PC-9 (cell line): ENCODE measurements around the gene ZNF385A. TPM values are rescaled to one million over a fixed set of nuclear protein-coding genes. Genes with fewer than 3 reads are reported as not detected.
"Not testable (repeated sequence)": the region's sequence is repeated elsewhere in the genome, so short reads cannot be mapped to it uniquely, and the experiment has no call there.

ENCODE experiments used
- BruUV-seq: library from RNA; stranded (reverse); fragments of 400-500 nt; replicated peaks from 2 replicates; lab custom pipeline; 2021; lab: Mats Ljungman, UMichigan
- CTCF ChIA-PET: fragments of 300-600 bp; sonication (Branson Sonifier 250); formaldehyde crosslinking; loops from one replicate; lab custom pipeline; 2022; ENCODE audit warnings: antibody characterized with exemption; lab: Charles Lee
- POLR2A ChIA-PET: fragments of 300-600 bp; sonication (Branson Sonifier 250); formaldehyde crosslinking; loops from one replicate; lab custom pipeline; 2022; ENCODE audit warnings: antibody characterized with exemption; ENCODE audit not compliant: unreplicated experiment; lab: Charles Lee
- DNase-seq, 2 experiments: peaks; one replicate each; pipeline versions ENCODE4 v3.0.0 to v3.0.0-alpha.2; 2015 to 2022; ENCODE audit warnings: mixed read lengths in 1 of 2
- H2AFZ ChIP-seq: fragments of 200-600 bp; sonication (generic); 2 replicates; pipeline ENCODE4 v1.8.1; 2017; ENCODE audit warnings: antibody characterized with exemption
- H3F3A ChIP-seq: fragments of 200-600 bp; sonication (generic); 2 replicates; pipeline ENCODE4 v1.8.1; 2017; ENCODE audit warnings: antibody characterized with exemption, mild to moderate bottlenecking, low read depth; ENCODE audit not compliant: insufficient read depth
- H3K27ac ChIP-seq: fragments of 200-600 bp; sonication (generic); 2 replicates; pipeline ENCODE4 v1.6.1; 2016; ENCODE audit warnings: mixed run types
- H3K27me3 ChIP-seq: fragments of 200-600 bp; sonication (generic); 2 replicates; pipeline ENCODE4 v1.6.1; 2016; ENCODE audit warnings: low read depth, mixed run types; ENCODE audit not compliant: insufficient read depth
- H3K36me3 ChIP-seq: fragments of 200-600 bp; sonication (generic); 2 replicates; pipeline ENCODE4 v1.6.1; 2016; ENCODE audit warnings: low read depth, mixed run types
- H3K4me1 ChIP-seq: fragments of 200-600 bp; sonication (generic); replicated peaks from 2 replicates; pipeline ENCODE4 v1.6.1; 2016; ENCODE audit warnings: mixed run types; ENCODE audit not compliant: insufficient read depth
- H3K4me2 ChIP-seq: fragments of 200-600 bp; sonication (generic); 2 replicates; pipeline ENCODE4 v1.6.1; 2017; ENCODE audit warnings: mixed run types
- H3K4me3 ChIP-seq: fragments of 200-600 bp; sonication (generic); 2 replicates; pipeline ENCODE4 v1.6.1; 2016; ENCODE audit warnings: mixed run types
- H3K79me2 ChIP-seq: fragments of 200-600 bp; sonication (generic); 2 replicates; pipeline ENCODE4 v1.6.1; 2017; ENCODE audit warnings: low read depth, mixed run types
- H3K9me2 ChIP-seq: fragments of 200-600 bp; sonication (generic); 2 replicates; pipeline ENCODE4 v1.8.1; 2017; ENCODE audit warnings: mild to moderate bottlenecking; ENCODE audit not compliant: insufficient read depth
- H3K9me3 ChIP-seq: fragments of 200-600 bp; sonication (generic); 2 replicates; pipeline ENCODE4 v1.8.1; 2016; ENCODE audit warnings: low read depth; ENCODE audit not compliant: insufficient read depth
- H4K20me1 ChIP-seq: fragments of 200-600 bp; sonication (generic); 2 replicates; pipeline ENCODE4 v1.8.1; 2017; ENCODE audit not compliant: insufficient read depth
- CTCF ChIP-seq: fragments of 200-600 bp; sonication (generic); conservative IDR thresholded peaks from 2 replicates; pipeline ENCODE4 v1.6.1; 2017; ENCODE audit warnings: mixed run types, antibody characterized with exemption, mild to moderate bottlenecking, moderate library complexity
- EZH2 ChIP-seq: fragments of 200-600 bp; sonication (generic); IDR thresholded peaks from 2 replicates; pipeline ENCODE4 v1.8.0; 2017; ENCODE audit warnings: antibody characterized with exemption, low read depth
- intact Hi-C: fragments of 100-400 bp; cut with micrococcal nuclease; formaldehyde crosslinking; loops from one replicate; pipeline ENCODE4 v1.10.0; 2022; ENCODE audit not compliant: unreplicated experiment
- total RNA-seq: library from RNA; stranded (reverse); gene quantifications from 2 replicates; pipeline ENCODE4 v1.2.3, GENCODE V29; 2021

The ZNF385A gene
- total RNA-seq, 1 experiment from 2014 or later, result 17.2 TPM

- intact Hi-C loops, result no loop called here
- Histone ChIP-seq H3K36me3 (peaks cover 14% of the 10 kb centered on the region), H3K27me3 (no peaks in the 10 kb centered on the region), H3K9me3 (no peaks in the 10 kb centered on the region), H3K4me3 (no peak overlapping the region), H3K27ac (no peak overlapping the region), H3K4me2 (no peak overlapping the region), H3K79me2 (no peaks in the 10 kb centered on the region), H4K20me1 (no peaks in the 10 kb centered on the region), H3K4me1 (peaks cover 8% of the 10 kb centered on the region), H3K9me2 (no peaks in the 10 kb centered on the region), H3F3A (peaks cover 42% of the 10 kb centered on the region; the same call in 1 of the 2 replicates), H2AFZ (no peak overlapping the region)
- ChIA-PET POLR2A (no interaction called here), CTCF (no interaction called here)
- no peak for DNase-seq
- no TSS peak for BruUV-seq
- TF ChIP-seq CTCF (no peak), EZH2 (no peak)
These were observed 29.3 kb downstream of the ZNF385A start for GRCh38 chr12:54355104-54355815.

- H3K27ac ChIP-seq, H3K4me2 ChIP-seq, H4K20me1 ChIP-seq, H3K4me3 ChIP-seq, BruUV-seq, DNase-seq, H3K4me1 ChIP-seq, H3K27me3 ChIP-seq, H3K79me2 ChIP-seq, intact Hi-C loops, H3K9me3 ChIP-seq, H3K9me2 ChIP-seq, POLR2A ChIA-PET, H2AFZ ChIP-seq: not testable (repeated sequence)
- peaks cover 22% of the 10 kb centered on the region for H3K36me3 ChIP-seq
- CTCF ChIA-PET, result interaction anchor here (0.6 kb wide), 2 partner anchors 52 to 135 kb away, joined by 3 to 7 read pairs; no protein-coding TSS in a partner anchor
- H3F3A ChIP-seq, result peaks cover 40% of the 10 kb centered on the region; the same call in 1 of the 2 replicates
These were observed 30.3 kb downstream of the ZNF385A start for GRCh38 chr12:54354271-54354670.

- CTCF ChIA-PET, result interaction anchor here (0.5 to 0.6 kb wide), 2 partner anchors 133 to 134 kb away, joined by 5 to 7 read pairs; no protein-coding TSS in a partner anchor
- Histone ChIP-seq H3F3A (peaks cover 47% of the 10 kb centered on the region; the same call in 1 of the 2 replicates), H3K36me3 (peaks cover 29% of the 10 kb centered on the region), H3K4me3 (no peak overlapping the region), H3K9me2 (no peaks in the 10 kb centered on the region), H3K27ac (no peak overlapping the region), H3K4me2 (no peak overlapping the region), H2AFZ (no peak overlapping the region), H3K4me1 (no peaks in the 10 kb centered on the region; the same call in 1 of the 2 replicates), H4K20me1 (no peaks in the 10 kb centered on the region), H3K9me3 (no peaks in the 10 kb centered on the region), H3K27me3 (no peaks in the 10 kb centered on the region), H3K79me2 (no peaks in the 10 kb centered on the region)
- TF ChIP-seq CTCF, result no peak
- no peak for TF ChIP-seq EZH2
- no TSS peak for BruUV-seq
- intact Hi-C loops, result no loop called here
- POLR2A ChIA-PET, result interaction anchor here (0.6 kb wide), 1 partner anchor 35 kb away, joined by 3 read pairs; no protein-coding TSS in a partner anchor
- no peak for DNase-seq
These were observed 31.4 kb downstream of the ZNF385A start for GRCh38 chr12:54352891-54353874.
